ENCODE data around the gene FXYD3.
"Not testable (repeated sequence)": the region's sequence is repeated elsewhere in the genome, so short reads cannot be mapped to it uniquely, and the experiment has no call there.

FXYD3 gene

GRCh38 chr19:35144600-35145436 lies 29.2 kb downstream of the FXYD3 start:
- DNase-seq, result peak; percentile 70

GRCh38 chr19:35146746-35147459 lies 31.3 kb downstream of the FXYD3 start:
- DNase-seq, result no peak

- DNase-seq, result no peak
These were observed 33.8 kb downstream of the FXYD3 start for GRCh38 chr19:35149463-35149862.

- no peak for DNase-seq
These were observed 34.8 kb downstream of the FXYD3 start for GRCh38 chr19:35150445-35150844.

- DNase-seq, result no peak
These were observed 35.8 kb downstream of the FXYD3 start for GRCh38 chr19:35151273-35152065.

GRCh38 chr19:35153129-35153522 lies 37.5 kb downstream of the FXYD3 start:
- DNase-seq, result not testable (repeated sequence)

- DNase-seq, result peak; percentile 92
These were observed 38.3 kb downstream of the FXYD3 start for GRCh38 chr19:35153701-35154524.

GRCh38 chr19:35154525-35155406 lies 39.1 kb downstream of the FXYD3 start, which contains the start of gene FXYD5:
TSS of gene FXYD5 (plus strand) at chr19:35154735. CDS start at chr19:35155551, 816 bp downstream.
- DNase-seq, result peak; percentile 93

- DNase-seq, result peak; percentile 77
These were observed 39.8 kb downstream of the FXYD3 start for GRCh38 chr19:35155441-35155840.

GRCh38 chr19:35155981-35156672 lies 40.5 kb downstream of the FXYD3 start:
- DNase-seq, result no peak

GRCh38 chr19:35156673-35157014 lies 41.0 kb downstream of the FXYD3 start:
- DNase-seq, result no peak

- DNase-seq, result no peak
These were observed 41.8 kb downstream of the FXYD3 start for GRCh38 chr19:35157431-35157830.

GRCh38 chr19:35159606-35160005 lies 44.0 kb downstream of the FXYD3 start:
- no peak for DNase-seq

GRCh38 chr19:35160629-35161433 lies 45.2 kb downstream of the FXYD3 start:
- DNase-seq, result no peak

- DNase-seq, result no peak
These were observed 45.8 kb downstream of the FXYD3 start for GRCh38 chr19:35161434-35161743.

GRCh38 chr19:35162471-35163326 lies 47.1 kb downstream of the FXYD3 start:
- DNase-seq, result peak; percentile 28

- DNase-seq, result no peak
These were observed 48.8 kb downstream of the FXYD3 start for GRCh38 chr19:35164418-35164817.

- DNase-seq, result peak; percentile 22
These were observed 49.8 kb downstream of the FXYD3 start for GRCh38 chr19:35165200-35166058.
